Fibroblast of the conjunctiva (primary cell): ENCODE measurements around the gene TENT4B.
"Not testable (repeated sequence)": the region's sequence is repeated elsewhere in the genome, so short reads cannot be mapped to it uniquely, and the experiment has no call there.

Experiments
- DNase-seq: peaks from one replicate; pipeline ENCODE4 v3.0.0-alpha.2; 2010; ENCODE audit warnings: low read depth

The TENT4B gene

GRCh38 chr16:50152807-50153595, at the start of gene TENT4B:
Gene TENT4B (plus strand): TSS chr16:50153306. CDS start chr16:50153622, 316 bp downstream.
- DNase-seq = peak; percentile 69

DNA sequence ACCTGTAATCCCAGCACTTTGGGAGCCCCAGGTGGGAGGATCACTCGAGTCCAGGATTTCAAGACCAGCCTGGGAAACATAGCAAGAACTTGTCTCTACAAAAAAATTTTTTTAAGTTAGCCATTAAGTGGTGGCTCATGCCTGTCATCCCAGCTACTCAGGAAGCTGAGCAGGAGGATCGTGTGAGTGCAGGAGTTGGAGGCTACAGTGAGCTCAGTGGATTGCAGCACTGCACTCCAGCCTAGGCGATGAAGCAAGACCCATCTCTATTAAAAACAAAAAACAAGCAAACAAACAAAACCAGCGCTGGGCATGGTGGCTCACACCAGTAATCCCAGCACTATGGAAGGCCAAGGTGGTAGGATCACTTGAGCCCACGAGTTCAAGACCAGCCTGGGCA, 49.3 kb upstream of the TENT4B start:
- DNase-seq = no peak

DNA sequence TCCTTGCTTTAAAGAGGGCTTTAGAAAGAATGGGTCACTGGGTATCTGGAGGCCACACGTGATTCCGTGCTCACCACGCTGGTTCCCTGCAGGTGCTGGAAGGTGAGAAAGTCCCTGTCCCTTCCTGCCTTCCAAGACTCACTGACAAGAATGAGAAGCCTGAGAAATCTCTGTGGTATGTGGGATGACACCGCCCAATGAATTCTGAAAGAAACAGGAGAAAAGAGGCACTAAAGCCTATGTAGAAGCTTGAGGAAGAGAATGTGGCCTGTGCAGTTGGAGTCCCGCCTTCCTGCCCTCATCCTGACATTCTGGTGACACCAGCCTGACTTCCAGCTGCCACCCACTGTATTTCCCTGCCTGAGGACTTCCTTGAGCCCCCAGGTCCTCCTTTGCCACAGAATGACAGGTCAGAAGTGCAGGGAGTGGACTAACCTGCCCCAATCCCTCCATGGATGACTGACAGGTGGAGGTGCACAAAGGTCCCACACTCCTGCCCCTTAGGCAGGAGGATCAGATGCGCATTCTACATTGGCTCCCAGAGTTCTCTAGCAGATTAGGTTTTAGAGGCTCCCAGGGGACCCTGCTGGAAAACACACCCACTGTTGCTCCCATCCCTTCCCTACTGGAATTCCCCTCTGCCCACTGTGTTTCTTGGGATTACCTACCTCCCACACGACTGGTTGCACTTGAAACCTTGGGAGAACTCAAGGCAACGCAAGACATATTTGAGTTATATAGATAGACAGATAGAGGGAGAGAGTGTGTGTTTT, 38.6 kb upstream of the TENT4B start:
- DNase-seq = no peak

- no peak for DNase-seq
Observed at GRCh38 chr16:50120711-50121110, 32.4 kb upstream of the TENT4B start.

GRCh38 chr16:50121278-50121677, 31.8 kb upstream of the TENT4B start:
- no peak for DNase-seq

- DNase-seq = no peak
Observed at GRCh38 chr16:50121721-50122445, 31.2 kb upstream of the TENT4B start.

- DNase-seq = no peak
Observed at GRCh38 chr16:50123417-50123816, 29.7 kb upstream of the TENT4B start.

- no peak for DNase-seq
Observed at GRCh38 chr16:50124769-50125168, 28.3 kb upstream of the TENT4B start.

DNA sequence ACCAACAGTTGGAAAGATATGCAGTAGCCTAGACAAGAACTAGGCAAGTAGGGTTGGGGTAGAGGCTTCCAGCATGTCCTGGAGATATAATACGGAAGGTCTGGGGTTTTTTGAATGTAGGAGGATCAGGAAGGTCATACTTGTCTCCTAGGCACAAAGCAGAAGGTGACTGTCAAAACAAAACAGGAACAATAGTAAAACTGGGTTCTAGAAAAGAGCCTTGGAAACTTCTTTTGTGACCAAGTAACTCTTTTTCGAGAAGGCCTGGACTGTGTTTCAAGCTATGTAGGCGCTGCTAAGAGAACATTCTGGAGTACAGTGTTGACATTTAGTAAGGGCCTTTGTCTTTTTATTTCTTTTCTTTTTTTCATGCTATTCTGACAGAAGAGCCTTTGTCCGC, 26.9 kb upstream of the TENT4B start:
- no peak for DNase-seq

DNA sequence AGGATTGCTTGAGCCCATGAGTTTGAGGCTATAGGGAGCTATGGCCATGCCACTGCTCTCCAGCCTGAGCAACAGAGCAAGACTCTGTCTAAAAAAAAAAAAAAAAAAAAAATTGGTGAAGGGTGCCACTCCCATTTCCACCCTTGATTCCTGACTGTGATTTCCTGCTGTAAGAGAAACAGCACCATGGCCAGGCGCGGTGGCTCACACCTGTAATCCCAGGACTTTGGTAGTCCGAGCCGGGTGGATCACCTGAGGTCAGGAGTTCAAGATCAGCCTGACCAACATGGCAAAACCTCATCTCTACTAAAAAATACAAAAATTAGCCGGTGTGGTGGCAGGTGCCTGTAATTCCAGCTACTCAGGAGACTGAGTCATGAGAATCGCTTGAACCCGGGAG, 20.5 kb upstream of the TENT4B start:
- DNase-seq = not testable (repeated sequence)

- no peak for DNase-seq
Observed at GRCh38 chr16:50133214-50133613, 19.9 kb upstream of the TENT4B start.

DNA sequence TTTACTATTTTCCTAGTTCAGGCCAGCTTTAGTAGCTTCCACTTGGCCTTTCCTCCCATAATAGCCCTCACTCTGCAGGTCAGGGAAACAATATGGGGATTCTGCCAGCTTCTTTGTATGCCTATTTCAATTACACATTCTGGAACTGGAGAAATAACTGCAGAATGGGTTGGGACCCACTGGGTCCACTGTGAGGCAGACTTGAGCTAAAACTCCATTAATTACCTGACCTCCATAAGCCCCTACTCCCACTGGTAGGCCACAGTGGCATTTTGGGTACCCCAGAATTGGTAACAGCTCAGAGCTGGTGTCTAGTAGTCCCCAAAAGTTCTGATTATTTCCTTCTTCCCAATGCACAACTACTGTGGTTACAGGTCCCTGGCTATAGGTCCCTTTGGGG, 16.7 kb upstream of the TENT4B start:
- DNase-seq = no peak

GRCh38 chr16:50137268-50137667, 15.8 kb upstream of the TENT4B start:
- no peak for DNase-seq

GRCh38 chr16:50139580-50139979, 13.5 kb upstream of the TENT4B start:
- no peak for DNase-seq

GRCh38 chr16:50144211-50144610, 8.9 kb upstream of the TENT4B start:
- no peak for DNase-seq

DNA sequence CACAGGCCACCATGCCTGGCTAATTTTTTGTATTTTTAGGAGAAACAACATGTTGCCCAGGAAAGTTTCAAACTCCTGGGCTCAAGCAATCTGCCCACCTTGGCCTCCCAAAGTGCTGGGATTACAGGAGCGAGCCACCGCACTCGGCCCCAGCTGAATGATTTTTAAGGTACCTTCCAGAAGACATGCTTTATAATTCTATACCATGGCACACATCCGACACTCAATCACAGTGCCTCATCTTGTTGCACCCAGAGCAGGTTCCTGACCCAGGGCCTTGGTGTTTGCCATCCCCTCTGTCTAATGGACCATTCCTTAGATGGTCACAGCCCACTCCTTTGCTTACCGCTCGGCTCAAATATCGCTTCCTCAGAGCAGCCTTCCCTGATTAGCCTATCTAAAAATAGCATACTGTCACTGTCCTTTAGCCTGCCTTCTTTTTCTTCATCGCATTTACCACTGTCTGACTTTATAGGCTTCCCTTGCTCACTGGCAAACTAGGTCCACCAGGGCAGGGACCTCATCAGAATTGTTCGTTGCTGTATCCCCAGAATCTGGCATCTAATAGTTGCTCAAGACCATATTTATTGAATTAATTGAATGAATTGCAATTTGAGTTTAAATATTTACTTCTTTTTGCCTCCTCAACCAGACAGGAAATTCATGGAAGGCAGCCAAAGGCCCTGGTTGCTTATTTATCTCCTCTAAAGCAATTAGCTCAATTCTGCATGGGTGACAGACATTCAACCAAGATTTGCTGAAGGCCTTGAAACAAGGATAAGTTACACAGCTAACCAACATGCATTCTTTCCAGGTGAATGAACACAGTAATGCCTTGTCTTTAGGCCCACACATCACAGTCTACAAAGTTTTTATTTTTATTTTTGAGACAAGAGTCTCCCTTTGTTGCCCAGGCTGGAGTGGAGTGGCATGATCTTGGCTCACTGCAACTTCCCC, 6.3 kb upstream of the TENT4B start:
- DNase-seq = no peak

- no peak for DNase-seq
Observed at GRCh38 chr16:50151322-50151721, 1.8 kb upstream of the TENT4B start.

DNA sequence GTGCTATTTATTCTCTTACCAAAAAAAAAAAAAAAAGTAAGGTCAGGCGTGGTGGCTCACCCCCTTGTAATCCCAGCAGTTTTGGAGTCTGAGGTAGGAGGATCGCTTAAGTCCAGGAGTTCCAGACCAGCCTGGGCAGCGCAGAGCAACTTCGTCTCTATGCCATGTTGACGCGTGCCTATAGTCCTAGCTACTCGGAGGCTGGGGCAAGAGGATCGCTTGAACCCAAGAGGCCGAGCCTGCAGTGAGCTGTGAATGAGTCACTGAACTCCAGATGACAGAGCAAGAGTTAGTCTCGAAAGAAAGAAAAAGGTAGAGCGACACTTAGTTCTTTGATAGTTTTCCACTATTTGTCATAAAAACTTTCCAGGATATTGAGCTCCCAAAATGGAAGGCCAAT, 1.4 kb upstream of the TENT4B start:
- DNase-seq = no peak

DNA sequence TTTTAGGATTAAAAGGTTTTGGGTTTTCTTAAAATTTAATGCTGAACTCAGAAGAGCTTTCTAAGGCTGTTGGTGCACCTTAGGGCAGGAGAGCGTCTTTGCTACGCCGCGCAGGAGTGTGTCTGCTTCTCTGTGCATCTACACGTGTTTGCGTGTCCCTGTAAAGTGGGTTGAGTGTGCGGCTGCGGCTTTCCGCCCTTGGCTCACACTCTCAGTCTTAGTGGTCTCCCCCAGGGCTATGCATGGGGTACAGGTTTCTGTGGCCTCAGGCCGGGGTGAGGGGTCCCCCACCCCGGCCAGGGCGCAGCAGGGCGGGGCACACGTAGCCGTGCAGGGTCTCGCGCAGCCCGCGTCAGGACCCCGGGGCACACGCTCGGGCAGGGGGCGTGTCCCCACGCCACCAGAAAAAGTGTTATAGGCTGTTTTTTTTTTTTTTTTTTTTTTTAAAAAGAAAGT, 727 bp upstream of the TENT4B start:
- no peak for DNase-seq

DNA sequence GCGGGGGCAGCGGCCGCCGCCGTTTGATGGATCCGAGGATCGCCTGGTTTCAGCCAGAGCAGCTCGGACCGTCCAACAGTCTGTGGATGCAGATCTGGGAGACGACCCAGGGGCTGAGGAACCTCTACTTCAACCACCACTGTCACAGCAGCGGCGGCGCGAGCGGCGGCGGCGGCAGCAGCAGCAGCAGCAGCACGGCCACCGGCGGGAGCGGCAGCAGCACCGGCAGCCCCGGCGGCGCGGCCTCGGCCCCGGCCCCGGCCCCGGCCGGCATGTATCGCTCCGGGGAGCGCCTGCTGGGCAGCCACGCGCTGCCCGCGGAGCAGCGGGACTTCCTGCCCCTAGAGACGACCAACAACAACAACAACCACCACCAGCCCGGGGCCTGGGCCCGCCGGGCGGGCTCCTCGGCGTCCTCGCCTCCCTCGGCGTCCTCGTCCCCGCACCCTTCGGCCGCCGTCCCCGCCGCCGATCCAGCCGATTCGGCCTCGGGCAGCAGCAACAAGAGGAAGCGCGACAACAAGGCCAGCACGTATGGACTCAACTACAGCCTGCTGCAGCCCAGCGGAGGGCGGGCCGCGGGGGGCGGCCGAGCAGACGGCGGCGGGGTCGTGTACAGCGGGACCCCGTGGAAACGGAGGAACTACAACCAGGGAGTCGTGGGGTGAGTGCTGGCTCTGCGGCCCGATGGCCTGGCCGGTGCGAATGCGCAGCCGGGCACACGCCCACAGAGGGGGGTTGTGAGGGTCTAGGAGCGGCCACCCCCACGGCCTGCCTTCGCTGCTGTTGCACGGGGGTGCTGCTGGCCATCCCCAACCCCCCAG, 702 bp downstream of the TENT4B start:
- no peak for DNase-seq
